UCSD-AML1 (cell line): ENCODE measurements around the gene TRMT11.
"Not testable (repeated sequence)": the region's sequence is repeated elsewhere in the genome, so short reads cannot be mapped to it uniquely, and the experiment has no call there.

Experiments used
- DNase-seq: peaks from one replicate; lab custom pipeline; 2025; ENCODE audit not compliant: unreplicated experiment; lab: John Stamatoyannopoulos, UW

Gene TRMT11

GRCh38 chr6:126041516-126041915 lies 55.2 kb downstream of the TRMT11 start:
- DNase-seq, result no peak

GRCh38 chr6:126042001-126042419 lies 55.7 kb downstream of the TRMT11 start:
- no peak for DNase-seq

GRCh38 chr6:126047648-126048047 lies 61.3 kb downstream of the TRMT11 start:
- no peak for DNase-seq

- no peak for DNase-seq
Measured at GRCh38 chr6:126048635-126049034, 62.3 kb downstream of the TRMT11 start.

GRCh38 chr6:126050795-126051194 lies 64.5 kb downstream of the TRMT11 start:
- no peak for DNase-seq

- DNase-seq, result no peak
Measured at GRCh38 chr6:126051791-126052190, 65.5 kb downstream of the TRMT11 start.

- DNase-seq, result no peak
Measured at GRCh38 chr6:126052485-126052884, 66.1 kb downstream of the TRMT11 start.

GRCh38 chr6:126054258-126054702 lies 67.9 kb downstream of the TRMT11 start:
- DNase-seq, result no peak

- DNase-seq, result no peak
Measured at GRCh38 chr6:126054802-126055201, 68.5 kb downstream of the TRMT11 start.

- no peak for DNase-seq
Measured at GRCh38 chr6:126055449-126055848, 69.1 kb downstream of the TRMT11 start.

- peak; percentile 7 for DNase-seq
Measured at GRCh38 chr6:126056355-126057004, 70.1 kb downstream of the TRMT11 start.

GRCh38 chr6:126058085-126058484 lies 71.7 kb downstream of the TRMT11 start:
- DNase-seq, result not testable (repeated sequence)

GRCh38 chr6:126060400-126060799 lies 74.1 kb downstream of the TRMT11 start:
- DNase-seq, result peak; percentile 11

- DNase-seq, result no peak
Measured at GRCh38 chr6:126063512-126064146, 77.3 kb downstream of the TRMT11 start.

GRCh38 chr6:126064257-126064747 lies 78.0 kb downstream of the TRMT11 start:
- DNase-seq, result no peak

GRCh38 chr6:126064748-126065401 lies 78.5 kb downstream of the TRMT11 start:
- no peak for DNase-seq

GRCh38 chr6:126066053-126067048 lies 80.0 kb downstream of the TRMT11 start:
- DNase-seq, result no peak

GRCh38 chr6:126067073-126067472 lies 80.7 kb downstream of the TRMT11 start:
- DNase-seq, result no peak

GRCh38 chr6:126069449-126069848 lies 83.1 kb downstream of the TRMT11 start:
- DNase-seq, result no peak

- no peak for DNase-seq
Measured at GRCh38 chr6:126071000-126071647, 84.8 kb downstream of the TRMT11 start.
